RWPE2 (cell line): ENCODE data around the gene ERG28.

Experiments
- ATAC-seq: fragments of 200-7000 bp; cut with Tn5 transposase; 3 replicates; pipeline ENCODE4 v1.9.1; 2021; ENCODE audit warnings: low read depth
- DNase-seq: peaks from one replicate; pipeline ENCODE4 v3.0.0-alpha.2; 2020; ENCODE audit warnings: low spot score
- H3K27ac ChIP-seq: fragments of 450-650 bp; 2 replicates; pipeline ENCODE4 v1.5.1; 2017; ENCODE audit warnings: mild to moderate bottlenecking; ENCODE audit not compliant: poor library complexity, severe bottlenecking
- H3K27me3 ChIP-seq: fragments of 250-450 bp; sonication (Bioruptor Pico); 2 replicates; pipeline ENCODE4 v1.5.1; 2021; ENCODE audit warnings: mild to moderate bottlenecking, moderate library complexity; ENCODE audit not compliant: insufficient read depth, poor library complexity, severe bottlenecking
- H3K36me3 ChIP-seq: fragments of 250-450 bp; sonication (Bioruptor Pico); 2 replicates; pipeline ENCODE4 v1.5.1; 2020; ENCODE audit warnings: low read depth, mild to moderate bottlenecking, moderate library complexity
- H3K4me1 ChIP-seq: fragments of 250-450 bp; sonication (Bioruptor Pico); 2 replicates; pipeline ENCODE4 v1.5.1; 2021; ENCODE audit warnings: mild to moderate bottlenecking, moderate library complexity; ENCODE audit not compliant: insufficient read depth, poor library complexity, severe bottlenecking
- H3K4me3 ChIP-seq: fragments of 250-450 bp; sonication (Bioruptor Pico); 2 replicates; pipeline ENCODE4 v1.5.1; 2021; ENCODE audit warnings: mild to moderate bottlenecking, moderate library complexity; ENCODE audit not compliant: severe bottlenecking
- H3K9me3 ChIP-seq: fragments of 250-450 bp; sonication (Bioruptor Pico); 2 replicates; pipeline ENCODE4 v1.5.1; 2021; ENCODE audit warnings: mild to moderate bottlenecking, moderate library complexity; ENCODE audit not compliant: severe bottlenecking
- CTCF ChIP-seq: fragments of 450-650 bp; IDR thresholded peaks from one replicate; pipeline ENCODE4 v1.5.1; 2017; ENCODE audit warnings: mild to moderate bottlenecking, moderate library complexity; ENCODE audit not compliant: poor library complexity, severe bottlenecking

The ERG28 gene

GRCh38 chr14:75702616-75703261, 42.1 kb upstream of the ERG28 start:
- Histone ChIP-seq H3K9me3 (no peaks in the 10 kb centered on the region), H3K27me3 (no peaks in the 10 kb centered on the region), H3K4me3 (no peak overlapping the region), H3K36me3 (peaks cover 73% of the 10 kb centered on the region), H3K27ac (no peak overlapping the region), H3K4me1 (no peaks in the 10 kb centered on the region)
- DNase-seq (no peak), ATAC-seq (no peak)
- TF ChIP-seq CTCF = no peak

DNA sequence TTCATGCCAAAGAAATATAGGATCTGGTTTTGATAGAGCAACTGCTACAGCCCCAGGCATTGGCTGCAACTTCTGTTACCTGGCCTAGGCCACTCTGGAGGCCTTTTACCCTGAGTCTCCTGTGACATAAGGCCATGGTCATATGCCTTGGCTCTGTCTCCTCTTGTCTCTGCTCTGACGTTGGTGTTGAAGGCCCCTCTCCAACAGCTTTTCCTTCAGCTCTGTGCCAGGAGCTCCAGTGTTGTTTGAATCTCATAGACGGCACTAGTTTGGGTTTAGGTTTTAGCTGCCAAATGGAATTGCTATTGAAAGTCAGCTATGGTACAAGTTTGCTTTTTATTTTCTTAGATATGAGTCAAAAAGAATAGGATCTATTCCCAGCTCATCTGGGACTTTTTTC, 41.4 kb upstream of the ERG28 start:
- ATAC-seq (no peak), DNase-seq (no peak)
- H3K4me3 ChIP-seq = no peak overlapping the region
- no peaks in the 10 kb centered on the region for H3K9me3 ChIP-seq
- H3K27ac ChIP-seq = no peak overlapping the region
- no peaks in the 10 kb centered on the region for H3K27me3 ChIP-seq
- no peak for TF ChIP-seq CTCF
- peaks cover 74% of the 10 kb centered on the region for H3K36me3 ChIP-seq
- H3K4me1 ChIP-seq = no peaks in the 10 kb centered on the region

GRCh38 chr14:75700295-75700694, 39.6 kb upstream of the ERG28 start:
- no peaks in the 10 kb centered on the region for H3K4me1 ChIP-seq
- ATAC-seq (no peak), DNase-seq (no peak)
- no peaks in the 10 kb centered on the region for H3K9me3 ChIP-seq
- H3K27me3 ChIP-seq = no peaks in the 10 kb centered on the region
- H3K36me3 ChIP-seq = peaks cover 70% of the 10 kb centered on the region
- H3K4me3 ChIP-seq = no peak overlapping the region
- no peak overlapping the region for H3K27ac ChIP-seq
- no peak for TF ChIP-seq CTCF

DNA sequence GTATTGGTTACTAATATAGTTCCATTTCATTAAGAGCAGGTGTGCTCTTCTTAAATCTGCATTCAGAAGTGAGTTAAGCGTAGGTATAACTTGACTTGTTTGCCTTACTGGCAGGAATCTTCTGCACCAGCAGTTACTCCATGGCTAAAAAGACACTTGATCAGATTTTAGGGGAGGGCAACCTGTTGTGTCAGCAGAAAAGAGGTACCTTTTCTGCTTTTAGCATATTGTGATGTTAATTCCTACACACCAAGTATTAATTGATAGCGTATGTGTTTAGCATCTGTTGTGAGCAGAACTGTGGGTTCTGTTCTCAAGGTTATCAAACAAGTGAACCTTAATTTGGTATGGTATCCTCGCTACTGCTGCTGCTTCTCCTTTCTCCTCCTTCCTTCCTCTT, 38.7 kb upstream of the ERG28 start:
- Histone ChIP-seq H3K27ac (no peak overlapping the region), H3K4me3 (no peak overlapping the region), H3K27me3 (no peaks in the 10 kb centered on the region), H3K9me3 (no peaks in the 10 kb centered on the region), H3K36me3 (peaks cover 75% of the 10 kb centered on the region), H3K4me1 (no peaks in the 10 kb centered on the region)
- ATAC-seq (no peak), DNase-seq (no peak)
- no peak for TF ChIP-seq CTCF

DNA sequence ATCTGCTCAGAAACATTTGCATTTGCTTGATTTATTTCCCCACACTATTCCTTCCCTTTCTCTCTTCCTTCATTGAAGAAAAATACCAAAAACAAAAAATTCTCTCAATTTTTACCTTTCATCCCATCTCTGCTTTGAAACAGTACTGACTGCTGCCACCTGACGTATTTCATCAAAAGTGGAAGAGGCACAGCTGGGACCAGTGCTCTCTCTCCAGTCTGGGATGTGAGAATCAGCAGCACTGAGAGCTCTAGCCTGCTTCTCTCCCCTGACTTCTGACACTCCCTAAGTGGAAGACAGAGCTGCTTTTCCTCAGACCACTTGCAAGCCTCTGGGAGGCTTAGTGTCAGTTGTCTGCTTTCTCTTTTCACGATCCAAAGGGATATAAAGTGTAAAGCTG, 37.2 kb upstream of the ERG28 start:
- Histone ChIP-seq H3K4me3 (no peak overlapping the region), H3K9me3 (no peaks in the 10 kb centered on the region), H3K4me1 (no peaks in the 10 kb centered on the region), H3K36me3 (peaks cover 77% of the 10 kb centered on the region), H3K27ac (no peak overlapping the region), H3K27me3 (no peaks in the 10 kb centered on the region)
- ATAC-seq (no peak), DNase-seq (no peak)
- TF ChIP-seq CTCF = no peak
